Bladder microvascular endothelial cell (primary cell): ENCODE data around the gene ALKBH8. TPM values are rescaled to one million over a fixed set of nuclear protein-coding genes. Genes with fewer than 3 reads are reported as not detected.

Source experiments
- total RNA-seq: library from RNA; depleted of rRNA; stranded (reverse); fragments of >200 nt; gene quantifications from 2 replicates; pipeline ENCODE4 v1.2.3, GENCODE V29; 2014

The ALKBH8 gene, protein sequence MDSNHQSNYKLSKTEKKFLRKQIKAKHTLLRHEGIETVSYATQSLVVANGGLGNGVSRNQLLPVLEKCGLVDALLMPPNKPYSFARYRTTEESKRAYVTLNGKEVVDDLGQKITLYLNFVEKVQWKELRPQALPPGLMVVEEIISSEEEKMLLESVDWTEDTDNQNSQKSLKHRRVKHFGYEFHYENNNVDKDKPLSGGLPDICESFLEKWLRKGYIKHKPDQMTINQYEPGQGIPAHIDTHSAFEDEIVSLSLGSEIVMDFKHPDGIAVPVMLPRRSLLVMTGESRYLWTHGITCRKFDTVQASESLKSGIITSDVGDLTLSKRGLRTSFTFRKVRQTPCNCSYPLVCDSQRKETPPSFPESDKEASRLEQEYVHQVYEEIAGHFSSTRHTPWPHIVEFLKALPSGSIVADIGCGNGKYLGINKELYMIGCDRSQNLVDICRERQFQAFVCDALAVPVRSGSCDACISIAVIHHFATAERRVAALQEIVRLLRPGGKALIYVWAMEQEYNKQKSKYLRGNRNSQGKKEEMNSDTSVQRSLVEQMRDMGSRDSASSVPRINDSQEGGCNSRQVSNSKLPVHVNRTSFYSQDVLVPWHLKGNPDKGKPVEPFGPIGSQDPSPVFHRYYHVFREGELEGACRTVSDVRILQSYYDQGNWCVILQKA
- 3.7 and 6.1 TPM in 2 replicates for total RNA-seq

GRCh38 chr11:107565219-107565937, at the start of gene ALKBH8:
ALKBH8 (minus strand) TSS chr11:107565735; CDS start chr11:107560893, 4,842 bp downstream.

DNA sequence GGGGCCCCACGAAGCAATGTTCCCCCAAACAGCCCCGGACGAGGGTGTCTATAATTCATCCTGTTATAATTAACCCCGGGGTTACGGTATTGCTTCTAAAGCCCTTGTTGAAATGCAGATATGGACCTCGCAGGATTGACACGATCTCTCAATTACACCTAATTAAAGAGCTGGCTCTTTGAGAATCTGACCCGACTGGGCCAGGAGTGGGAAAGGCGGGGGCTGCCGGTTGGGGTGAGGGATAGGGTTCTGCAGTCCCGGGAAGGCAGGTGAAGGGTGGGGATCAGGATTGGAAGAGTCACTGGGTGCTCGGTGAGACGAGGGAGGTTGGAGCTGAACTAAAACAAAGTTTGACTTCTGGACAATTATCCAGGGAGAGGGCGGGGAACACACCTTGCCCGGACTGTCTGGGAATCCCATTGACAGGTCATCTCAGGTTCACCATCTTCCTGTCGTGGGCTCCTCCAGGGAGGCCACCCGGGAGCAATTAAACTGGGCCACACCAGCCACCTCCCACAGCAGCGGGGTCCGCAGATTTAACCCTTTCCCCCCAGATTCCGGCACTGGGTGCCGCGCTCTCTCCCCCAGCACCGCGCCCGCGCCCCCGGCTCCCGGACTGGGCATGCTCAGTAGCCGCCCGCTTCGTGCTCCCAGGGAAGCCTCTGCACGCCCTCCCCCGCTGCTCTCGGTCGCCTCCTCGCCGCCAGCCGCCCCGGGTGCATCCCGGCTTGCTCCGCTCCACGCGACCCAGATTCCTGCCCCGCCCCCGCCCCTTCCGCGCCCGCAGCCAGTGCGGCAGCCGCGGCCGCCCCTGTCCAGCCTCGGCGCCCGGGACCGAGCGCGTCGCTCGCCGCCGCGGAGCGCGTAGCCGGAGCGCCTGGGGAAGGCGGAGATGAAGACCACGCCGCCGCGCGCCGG, 25.2 kb upstream of the ALKBH8 start, which contains the start of gene ELMOD1:
ELMOD1 (plus strand) TSS at position 688 of the 918 bp plus-strand sequence. CDS start 27,043 bp downstream, outside the sequence.

GRCh38 chr11:107457558-107458271, 107.8 kb downstream of the ALKBH8 start, which contains the start of gene CWF19L2:
CWF19L2 (minus strand) TSS chr11:107457825; CDS start chr11:107457816, 9 bp downstream.

Other genes starting within 250 kb of the ALKBH8 start
- gene CWF19L2, start 107.9 kb downstream of the ALKBH8 start, total RNA-seq: 8.9 and 18.5 TPM in 2 replicates
- gene ELMOD1, start 25.4 kb upstream of the ALKBH8 start, total RNA-seq: 0.31 TPM in 1 of 2 replicates, not detected in the other
- not detected in 2 replicates for gene SLN, start 146.3 kb upstream of the ALKBH8 start, total RNA-seq